ENCODE measurements around the gene LY86.

The LY86 gene

GRCh38 chr6:6686748-6687601 lies 98.5 kb downstream of the LY86 start:
- no peaks in the 10 kb centered on the region for H3K79me2 ChIP-seq (ENCODE audit: low read length)
- peaks cover 6% of the 10 kb centered on the region; the same call in 1 of the 2 replicates for H4K20me1 ChIP-seq (ENCODE audit: insufficient read depth, low read length)
- peaks cover 26% of the 10 kb centered on the region for H3K4me1 ChIP-seq (ENCODE audit: low read length)
- H3K9ac ChIP-seq (ENCODE audit: low read length), result no peak overlapping the region
- TF ChIP-seq EZH2phosphoT487 (IDR thresholded peaks at IDR 0.05; ENCODE audit: low read depth) (no peak), CTCF (IDR thresholded peaks at IDR 0.05; ENCODE audit: low read depth, low read length) (no peak)
- no peaks in the 10 kb centered on the region for H3K9me3 ChIP-seq (ENCODE audit: insufficient read depth, low read length)
- H2AFZ ChIP-seq (ENCODE audit: low read depth, low read length), result no peak overlapping the region
- no peak overlapping the region for H3K4me2 ChIP-seq (ENCODE audit: low read length)
- H3K27me3 ChIP-seq (ENCODE audit: low read depth, low read length), result peaks cover 12% of the 10 kb centered on the region
- no peaks in the 10 kb centered on the region for H3K36me3 ChIP-seq (replicated peaks; ENCODE audit: low read depth, low read length)
- no peak overlapping the region for H3K27ac ChIP-seq (ENCODE audit: low read length)
- no peak overlapping the region for H3K4me3 ChIP-seq (ENCODE audit: low read length)

- Histone ChIP-seq H3K4me2 (ENCODE audit: low read length) (no peak overlapping the region), H3K9ac (ENCODE audit: low read length) (no peak overlapping the region)
These were observed 99.8 kb downstream of the LY86 start for GRCh38 chr6:6688283-6688682.

GRCh38 chr6:6688951-6689350 lies 100.4 kb downstream of the LY86 start:
- no peaks in the 10 kb centered on the region for H3K9me3 ChIP-seq (ENCODE audit: insufficient read depth, low read length)
- peaks cover 18% of the 10 kb centered on the region for H3K4me1 ChIP-seq (ENCODE audit: low read length)
- H2AFZ ChIP-seq (ENCODE audit: low read depth, low read length), result no peak overlapping the region
- TF ChIP-seq EZH2phosphoT487 (IDR thresholded peaks at IDR 0.05; ENCODE audit: low read depth), result no peak
- no peak for TF ChIP-seq CTCF (IDR thresholded peaks at IDR 0.05; ENCODE audit: low read depth, low read length)
- no peaks in the 10 kb centered on the region for H4K20me1 ChIP-seq (ENCODE audit: insufficient read depth, low read length)
- no peaks in the 10 kb centered on the region for H3K36me3 ChIP-seq (replicated peaks; ENCODE audit: low read depth, low read length)
- H3K27ac ChIP-seq (ENCODE audit: low read length), result no peak overlapping the region
- H3K79me2 ChIP-seq (ENCODE audit: low read length), result no peaks in the 10 kb centered on the region
- no peaks in the 10 kb centered on the region for H3K27me3 ChIP-seq (ENCODE audit: low read depth, low read length)
- H3K4me2 ChIP-seq (ENCODE audit: low read length), result no peak overlapping the region
- H3K9ac ChIP-seq (ENCODE audit: low read length), result no peak overlapping the region
- no peak overlapping the region for H3K4me3 ChIP-seq (ENCODE audit: low read length)

More at GRCh38 chr6:6688283-6688682, 99.8 kb downstream of the LY86 start:
- Histone ChIP-seq H3K79me2 (ENCODE audit: low read length) (no peaks in the 10 kb centered on the region), H3K9me3 (ENCODE audit: insufficient read depth, low read length) (no peaks in the 10 kb centered on the region), H3K27me3 (ENCODE audit: low read depth, low read length) (peaks cover 4% of the 10 kb centered on the region; the same call in 1 of the 2 replicates), H2AFZ (ENCODE audit: low read depth, low read length) (no peak overlapping the region), H4K20me1 (ENCODE audit: insufficient read depth, low read length) (peaks cover 4% of the 10 kb centered on the region; the same call in 1 of the 2 replicates), H3K4me3 (ENCODE audit: low read length) (no peak overlapping the region), H3K36me3 (replicated peaks; ENCODE audit: low read depth, low read length) (no peaks in the 10 kb centered on the region), H3K27ac (ENCODE audit: low read length) (no peak overlapping the region), H3K4me1 (ENCODE audit: low read length) (peaks cover 24% of the 10 kb centered on the region)
- TF ChIP-seq EZH2phosphoT487 (IDR thresholded peaks at IDR 0.05; ENCODE audit: low read depth) (no peak), CTCF (IDR thresholded peaks at IDR 0.05; ENCODE audit: low read depth, low read length) (no peak)

- Histone ChIP-seq H3K36me3 (replicated peaks; ENCODE audit: low read depth, low read length) (no peaks in the 10 kb centered on the region), H3K9me3 (ENCODE audit: insufficient read depth, low read length) (no peaks in the 10 kb centered on the region), H4K20me1 (ENCODE audit: insufficient read depth, low read length) (no peaks in the 10 kb centered on the region), H3K4me3 (ENCODE audit: low read length) (no peak overlapping the region), H3K4me2 (ENCODE audit: low read length) (no peak overlapping the region), H3K79me2 (ENCODE audit: low read length) (no peaks in the 10 kb centered on the region), H3K27ac (ENCODE audit: low read length) (no peak overlapping the region), H3K27me3 (ENCODE audit: low read depth, low read length) (no peaks in the 10 kb centered on the region), H3K4me1 (ENCODE audit: low read length) (peaks cover 12% of the 10 kb centered on the region), H2AFZ (ENCODE audit: low read depth, low read length) (no peak overlapping the region), H3K9ac (ENCODE audit: low read length) (no peak overlapping the region)
- TF ChIP-seq EZH2phosphoT487 (IDR thresholded peaks at IDR 0.05; ENCODE audit: low read depth) (no peak), CTCF (IDR thresholded peaks at IDR 0.05; ENCODE audit: low read depth, low read length) (no peak)
These were observed 101.1 kb downstream of the LY86 start for GRCh38 chr6:6689400-6690143.
